ENCODE results near the gene RBM3. TPM values are rescaled to one million over a fixed set of nuclear protein-coding genes. Genes with fewer than 3 reads are reported as not detected.
"Not testable (repeated sequence)": the region's sequence is repeated elsewhere in the genome, so short reads cannot be mapped to it uniquely, and the experiment has no call there.

RBM3 gene
- total RNA-seq = 100 to 1,000 TPM; 159 to 164 TPM

DNA sequence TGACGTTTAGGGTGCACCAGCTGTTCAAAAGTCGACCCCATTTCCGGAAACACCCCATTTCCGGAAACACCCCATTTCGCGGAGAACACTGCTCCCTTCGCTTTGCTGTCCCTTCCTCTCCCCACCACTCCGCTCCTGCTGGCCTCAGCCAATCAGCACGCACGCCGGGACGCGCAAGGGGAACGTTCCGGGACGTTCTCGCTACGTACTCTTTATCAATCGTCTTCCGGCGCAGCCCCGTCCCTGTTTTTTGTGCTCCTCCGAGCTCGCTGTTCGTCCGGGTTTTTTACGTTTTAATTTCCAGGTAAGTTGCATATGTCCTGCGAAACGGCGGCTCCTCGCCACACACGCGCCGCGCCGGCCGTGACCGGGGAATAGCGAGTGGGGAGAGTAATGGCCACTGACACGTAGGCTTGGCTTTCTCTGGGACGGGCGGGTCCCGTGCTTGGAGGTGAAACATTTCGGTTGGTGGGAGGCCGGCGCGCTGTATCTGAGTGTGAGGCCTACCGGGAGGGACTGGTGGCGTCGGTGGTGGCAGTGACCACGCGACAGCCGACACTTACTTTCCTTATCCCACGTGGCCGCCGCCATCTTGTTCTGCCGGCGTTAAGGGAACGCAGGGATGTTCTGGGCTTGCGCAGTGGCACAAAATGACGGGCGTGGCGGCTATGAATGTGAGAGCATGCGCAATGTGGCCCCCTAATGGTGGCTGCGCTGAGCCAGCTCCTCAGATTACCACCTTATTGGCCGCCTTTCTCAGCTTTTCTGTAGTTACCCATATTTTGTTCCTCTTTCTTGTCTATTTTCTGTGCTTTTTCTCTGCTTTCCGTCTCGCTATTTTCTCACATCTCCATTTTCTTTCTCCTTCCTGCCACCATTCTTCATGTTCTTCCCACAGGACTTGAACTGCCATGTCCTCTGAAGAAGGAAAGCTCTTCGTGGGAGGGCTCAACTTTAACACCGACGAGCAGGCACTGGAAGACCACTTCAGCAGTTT is at the start of gene RBM3:
Gene RBM3 (plus strand): TSS at position 215 of the 997 bp plus-strand sequence. CDS start 697 bp downstream, at position 912.
- peak; percentile 85 for DNase-seq
- peak within 1 kb of the TSS; percentile 99 for H3K4me3 Mint-ChIP-seq
- no peaks in the 10 kb centered on the region for H3K9me3 Mint-ChIP-seq
- H3K36me3 Mint-ChIP-seq = peaks cover 19% of the 10 kb centered on the region
- H3K27me3 Mint-ChIP-seq = no peaks in the 10 kb centered on the region
- peak; percentile 95 for ATAC-seq (ENCODE audit: low read depth)
- H3K4me1 Mint-ChIP-seq = peaks cover 8% of the 10 kb centered on the region
- POLR2A ChIA-PET = interaction anchor here (0.6 to 2.4 kb wide), 16 partner anchors 9 to 225 kb away, joined by 3 to 26 read pairs (median 4); partner anchors contain the start of genes EBP and TBC1D25
- H3K27ac Mint-ChIP-seq = peak within 1 kb of the TSS; percentile 99

DNA sequence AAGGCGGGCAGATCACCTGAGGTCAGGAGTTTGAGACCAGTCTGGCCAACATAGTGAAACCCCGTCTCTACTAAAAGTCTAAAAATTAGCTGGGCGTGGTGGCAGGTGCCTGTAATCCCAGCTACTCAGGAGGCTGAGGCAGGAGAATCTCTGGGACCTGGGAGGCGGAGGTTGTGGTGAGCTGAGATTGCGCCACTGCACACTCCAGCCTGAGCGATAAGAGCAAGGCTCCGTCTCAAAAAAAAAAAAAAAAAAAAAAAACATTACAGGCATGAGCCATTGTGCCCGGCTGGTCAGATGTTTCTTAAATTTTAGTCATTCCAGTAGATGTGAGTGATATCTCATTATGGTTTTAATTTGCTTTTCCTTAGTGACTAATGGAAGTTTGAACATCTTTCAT is 48.4 kb upstream of the RBM3 start:
- ATAC-seq (ENCODE audit: low read depth) = not testable (repeated sequence)
- Mint-ChIP-seq H3K36me3 (peaks cover 22% of the 10 kb centered on the region), H3K4me1 (peaks cover 15% of the 10 kb centered on the region)

DNA sequence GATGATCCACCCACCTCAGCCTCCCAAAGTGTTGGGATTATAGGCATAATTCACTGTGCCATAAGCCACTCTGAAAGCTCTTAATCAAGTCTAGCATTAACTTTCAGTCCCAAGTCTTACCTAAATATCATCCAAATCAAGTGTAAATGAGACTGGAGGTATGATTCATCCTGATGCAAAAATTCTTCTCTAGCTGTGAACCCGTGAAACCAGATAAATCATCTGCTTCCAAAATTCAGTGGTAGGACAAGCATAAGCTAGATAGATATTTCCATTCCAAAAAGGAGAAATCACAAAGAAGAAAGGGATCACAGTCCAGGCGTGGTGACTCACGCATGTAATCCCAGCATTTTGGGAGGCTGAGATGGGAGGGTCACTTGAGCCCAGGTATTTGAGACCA is 43.5 kb upstream of the RBM3 start:
- ATAC-seq (ENCODE audit: low read depth) = no peak
- no peak overlapping the region for H3K4me3 Mint-ChIP-seq
- POLR2A ChIA-PET = interaction anchor here (4.7 kb wide), 1 partner anchor 8 kb away, joined by 21 read pairs; the partner anchor contains the start of gene TBC1D25
- DNase-seq = no peak
- H3K4me1 Mint-ChIP-seq = peaks cover 22% of the 10 kb centered on the region
- no peak overlapping the region for H3K27ac Mint-ChIP-seq
- peaks cover 25% of the 10 kb centered on the region for H3K36me3 Mint-ChIP-seq
- H3K9me3 Mint-ChIP-seq = no peaks in the 10 kb centered on the region
- H3K27me3 Mint-ChIP-seq = no peaks in the 10 kb centered on the region

More for the DNA sequence above, 48.4 kb upstream of the RBM3 start:
- H3K27me3 Mint-ChIP-seq, DNase-seq, H3K9me3 Mint-ChIP-seq, H3K27ac Mint-ChIP-seq: not testable (repeated sequence)
- POLR2A ChIA-PET = interaction anchor here (1.4 to 1.5 kb wide), 2 partner anchors 51 to 58 kb away, joined by 3 to 4 read pairs; no protein-coding TSS in a partner anchor
- peak overlapping the region; percentile 54 for H3K4me3 Mint-ChIP-seq

DNA sequence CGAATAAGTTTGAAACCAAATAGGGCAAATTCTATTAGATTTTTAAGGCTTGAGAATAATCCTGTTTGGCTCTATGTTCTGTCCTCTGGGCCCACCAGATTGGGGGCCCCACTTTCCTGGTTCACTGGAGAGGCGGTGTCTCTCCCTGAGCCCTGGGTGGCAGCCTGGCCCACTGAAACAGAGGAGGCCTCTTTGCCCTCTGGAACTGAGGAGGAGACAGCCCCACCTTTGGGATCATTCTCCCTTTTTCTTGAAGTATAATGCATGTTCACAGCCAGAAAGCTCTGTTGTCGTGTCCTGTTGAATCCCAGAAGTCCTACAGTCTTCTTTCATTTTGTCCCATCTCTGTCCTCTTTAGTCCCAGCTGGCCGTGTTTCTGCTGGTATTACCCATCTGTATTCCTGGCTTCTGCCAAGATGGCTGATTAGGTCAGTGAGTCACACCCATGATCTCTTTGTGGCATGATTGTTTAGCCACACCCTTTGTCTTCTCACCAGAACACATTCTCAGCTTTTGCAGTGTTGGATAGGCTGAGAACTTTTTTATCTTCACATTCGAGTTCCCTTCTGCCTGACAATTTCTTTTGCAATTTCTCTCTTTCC is 42.8 kb upstream of the RBM3 start:
- ATAC-seq (ENCODE audit: low read depth) (peak; percentile 58), DNase-seq (no peak)
- POLR2A ChIA-PET = interaction anchor here (4.7 kb wide), 1 partner anchor 8 kb away, joined by 21 read pairs; the partner anchor contains the start of gene TBC1D25
- no peaks in the 10 kb centered on the region for H3K27me3 Mint-ChIP-seq
- peaks cover 24% of the 10 kb centered on the region for H3K36me3 Mint-ChIP-seq
- peaks cover 22% of the 10 kb centered on the region for H3K4me1 Mint-ChIP-seq
- peak overlapping the region; percentile 74 for H3K27ac Mint-ChIP-seq
- peak overlapping the region; percentile 19 for H3K4me3 Mint-ChIP-seq
- H3K9me3 Mint-ChIP-seq = no peaks in the 10 kb centered on the region

DNA sequence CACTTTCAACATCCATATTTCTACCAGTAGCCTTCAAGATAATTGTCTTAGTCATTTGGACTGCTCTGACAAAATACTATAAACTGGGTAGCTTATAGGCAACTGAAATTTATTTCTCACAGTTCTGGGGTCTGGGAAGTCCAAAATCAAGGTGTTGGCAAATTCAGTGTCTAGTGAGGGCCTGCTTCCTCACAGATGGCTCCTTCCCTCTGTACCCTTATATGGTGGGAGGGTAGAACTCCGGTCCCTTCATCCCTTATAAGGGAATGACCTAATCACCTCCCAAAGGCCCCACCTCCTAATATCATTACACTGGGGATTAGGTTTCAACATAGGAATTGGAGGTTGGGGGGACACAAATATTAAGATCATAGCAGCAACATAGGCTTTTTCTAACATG is 42.1 kb upstream of the RBM3 start:
- POLR2A ChIA-PET = interaction anchor here (4.7 kb wide), 1 partner anchor 7 kb away, joined by 21 read pairs; the partner anchor contains the start of gene TBC1D25
- H3K4me1 Mint-ChIP-seq = peaks cover 19% of the 10 kb centered on the region
- no peaks in the 10 kb centered on the region for H3K9me3 Mint-ChIP-seq
- H3K4me3 Mint-ChIP-seq = no peak overlapping the region
- DNase-seq = no peak
- no peak for ATAC-seq (ENCODE audit: low read depth)
- no peaks in the 10 kb centered on the region for H3K27me3 Mint-ChIP-seq
- H3K27ac Mint-ChIP-seq = peak overlapping the region; percentile 74
- peaks cover 22% of the 10 kb centered on the region for H3K36me3 Mint-ChIP-seq

DNA sequence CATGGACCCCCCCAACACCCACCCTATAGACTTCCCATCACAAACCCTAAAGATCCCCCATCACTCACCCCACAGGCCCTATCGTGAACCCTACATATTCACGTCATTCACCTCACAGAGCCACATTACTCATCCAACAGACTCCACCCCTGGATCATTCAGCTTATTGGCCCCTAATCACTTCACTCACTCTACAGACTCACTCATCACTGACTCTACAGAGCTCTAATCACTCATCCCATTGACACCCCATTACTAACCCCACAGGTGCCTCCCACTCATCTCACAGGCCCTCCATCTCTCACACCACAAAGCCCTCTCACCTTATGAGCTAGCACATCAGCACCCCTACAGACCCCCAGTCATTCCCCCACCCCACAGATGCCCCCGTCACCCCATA is 41.1 kb upstream of the RBM3 start:
- DNase-seq = no peak
- POLR2A ChIA-PET = no interaction called here
- peak overlapping the region; percentile 10 for H3K27ac Mint-ChIP-seq
- peaks cover 19% of the 10 kb centered on the region for H3K4me1 Mint-ChIP-seq
- no peak overlapping the region for H3K4me3 Mint-ChIP-seq
- no peaks in the 10 kb centered on the region for H3K27me3 Mint-ChIP-seq
- ATAC-seq (ENCODE audit: low read depth) = no peak
- H3K9me3 Mint-ChIP-seq = no peaks in the 10 kb centered on the region
- H3K36me3 Mint-ChIP-seq = peaks cover 22% of the 10 kb centered on the region

DNA sequence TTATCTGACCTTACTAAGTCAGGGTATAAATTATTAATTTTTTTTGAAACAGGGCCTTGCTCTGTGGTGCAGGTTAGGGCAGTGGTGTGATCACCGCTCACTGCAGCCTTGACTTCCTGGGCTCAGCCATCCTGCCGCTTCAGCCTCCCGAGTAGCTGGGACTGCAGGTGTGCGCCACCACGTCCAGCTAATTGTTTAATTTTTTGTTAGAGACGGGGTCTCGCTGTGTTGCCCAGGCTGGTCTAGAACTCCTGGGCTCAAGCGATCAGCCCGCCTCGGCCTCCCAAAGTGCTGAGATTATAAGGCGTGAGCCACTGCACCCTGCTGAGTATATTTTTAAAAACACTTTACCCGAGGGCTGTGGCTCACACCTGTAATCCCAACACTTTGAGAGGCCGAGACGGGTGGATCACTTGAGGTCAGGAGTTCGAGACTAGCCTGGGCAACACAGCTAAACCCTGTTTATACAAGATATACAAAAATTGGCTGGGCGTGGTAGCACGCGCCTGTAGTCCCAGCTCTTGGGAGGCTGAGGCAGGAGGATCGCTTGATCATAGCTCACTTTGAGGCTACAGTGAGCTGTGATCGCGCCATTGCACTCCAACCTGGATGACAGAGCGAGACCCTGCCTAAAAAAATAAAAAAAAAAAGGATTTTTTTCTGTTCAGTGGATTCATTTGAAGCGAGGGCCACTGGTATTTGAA is 35.5 kb upstream of the RBM3 start:
- no peaks in the 10 kb centered on the region for H3K9me3 Mint-ChIP-seq
- POLR2A ChIA-PET = interaction anchor here (0.5 to 3.8 kb wide), 8 partner anchors 9 to 199 kb away, joined by 3 to 26 read pairs (median 4); partner anchors contain the start of genes EBP and RBM3
- ATAC-seq (ENCODE audit: low read depth) (no peak), DNase-seq (no peak)
- H3K4me3 Mint-ChIP-seq = peak overlapping the region; percentile 93
- peaks cover 6% of the 10 kb centered on the region for H3K36me3 Mint-ChIP-seq
- no peaks in the 10 kb centered on the region for H3K27me3 Mint-ChIP-seq
- H3K27ac Mint-ChIP-seq = peak overlapping the region; percentile 98
- H3K4me1 Mint-ChIP-seq = peaks cover 22% of the 10 kb centered on the region

DNA sequence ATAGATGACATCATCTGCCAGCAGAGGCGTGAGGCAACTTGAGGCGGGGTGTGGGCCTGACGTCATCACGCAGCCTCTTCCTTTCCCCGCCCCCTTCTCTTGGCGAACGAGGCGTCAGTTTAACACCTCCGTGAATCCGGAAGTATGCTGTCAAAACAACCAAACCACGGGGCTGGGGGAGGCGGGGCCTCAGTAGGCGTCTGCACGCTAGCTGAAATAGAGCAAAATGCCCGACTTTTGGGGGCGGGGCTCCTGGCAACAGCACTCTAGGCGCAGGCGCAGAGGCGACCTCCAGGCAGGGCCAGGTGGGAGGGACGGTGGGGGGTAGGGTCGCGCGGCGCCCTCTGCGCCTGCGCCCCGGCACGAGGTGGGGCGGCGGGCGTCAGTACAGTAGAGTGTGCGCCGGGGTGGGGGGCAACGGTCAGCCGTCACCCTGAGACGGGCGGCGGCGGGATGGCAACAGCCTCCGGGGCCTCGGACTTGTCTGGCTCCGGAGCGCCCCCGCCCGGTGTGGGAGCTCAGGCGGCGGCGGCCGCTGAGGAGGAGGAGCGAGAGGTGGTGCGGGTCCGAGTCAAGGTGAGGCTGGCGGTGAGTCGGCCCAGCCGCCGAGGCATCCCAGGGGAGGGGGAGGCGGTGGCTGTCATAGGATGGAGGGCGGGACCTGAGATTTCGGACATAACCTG is 34.8 kb upstream of the RBM3 start, which contains the start of gene TBC1D25:
Gene TBC1D25 (plus strand): TSS at position 370 of the 683 bp plus-strand sequence. CDS start 84 bp downstream, at position 454.
- POLR2A ChIA-PET = interaction anchor here (0.9 to 3.8 kb wide), 10 partner anchors 10 to 358 kb away, joined by 3 to 26 read pairs (median 4); partner anchors contain the start of genes EBP, PQBP1, RBM3 and TIMM17B
- DNase-seq (peak; percentile 92), ATAC-seq (ENCODE audit: low read depth) (peak; percentile 82)
- peaks cover 17% of the 10 kb centered on the region for H3K4me1 Mint-ChIP-seq
- H3K9me3 Mint-ChIP-seq = no peaks in the 10 kb centered on the region
- H3K4me3 Mint-ChIP-seq = peak within 1 kb of the TSS; percentile 93
- H3K27me3 Mint-ChIP-seq = no peaks in the 10 kb centered on the region
- H3K36me3 Mint-ChIP-seq = peaks cover 4% of the 10 kb centered on the region
- H3K27ac Mint-ChIP-seq = peak within 1 kb of the TSS; percentile 98

DNA sequence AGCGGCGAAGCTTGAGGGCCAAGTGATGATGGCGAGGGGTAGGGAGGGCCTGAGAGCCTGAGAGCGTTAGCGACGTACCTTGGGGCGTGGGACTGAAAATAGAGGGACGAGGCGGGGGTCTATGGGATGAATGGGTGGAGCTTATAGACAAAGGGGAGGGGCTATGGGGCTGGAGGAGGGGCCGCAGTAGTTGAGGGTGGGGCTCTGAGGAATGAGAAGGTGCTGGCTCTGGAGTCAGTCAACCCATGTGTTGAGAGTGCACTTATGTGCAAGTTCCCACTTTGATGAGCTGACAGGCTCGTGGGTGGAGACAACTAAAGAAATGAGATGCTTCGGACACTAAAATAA is 34.3 kb upstream of the RBM3 start:
- H3K4me3 Mint-ChIP-seq = peak overlapping the region; percentile 93
- ATAC-seq (ENCODE audit: low read depth) (peak; percentile 47), DNase-seq (no peak)
- no peaks in the 10 kb centered on the region for H3K27me3 Mint-ChIP-seq
- H3K4me1 Mint-ChIP-seq = peaks cover 16% of the 10 kb centered on the region
- H3K9me3 Mint-ChIP-seq = no peaks in the 10 kb centered on the region
- POLR2A ChIA-PET = interaction anchor here (0.9 to 3.8 kb wide), 10 partner anchors 10 to 357 kb away, joined by 3 to 26 read pairs (median 4); partner anchors contain the start of genes EBP, PQBP1, RBM3 and TIMM17B
- peaks cover 5% of the 10 kb centered on the region for H3K36me3 Mint-ChIP-seq
- H3K27ac Mint-ChIP-seq = peak overlapping the region; percentile 98

DNA sequence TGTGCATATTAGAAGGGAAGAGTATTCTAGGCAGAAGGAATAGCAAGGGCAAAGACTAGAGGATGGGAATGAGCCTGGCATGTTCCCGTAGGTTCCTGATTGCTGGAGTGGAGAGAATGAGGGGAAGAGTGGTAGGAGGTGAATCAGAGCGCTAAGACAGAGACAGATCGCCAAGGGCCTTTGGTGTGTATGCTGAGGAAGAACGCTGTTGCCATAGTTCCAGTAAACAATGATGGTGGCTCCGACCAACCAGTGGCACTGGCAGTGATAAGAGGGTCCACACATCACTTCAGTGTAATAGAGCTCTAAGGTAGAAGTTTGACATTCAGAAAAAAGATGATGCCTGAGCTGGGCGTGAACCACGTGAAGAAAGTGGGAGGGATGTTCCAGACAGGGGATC is 33.8 kb upstream of the RBM3 start:
- H3K36me3 Mint-ChIP-seq = peaks cover 7% of the 10 kb centered on the region
- peak overlapping the region; percentile 93 for H3K4me3 Mint-ChIP-seq
- DNase-seq (no peak), ATAC-seq (ENCODE audit: low read depth) (no peak)
- H3K27ac Mint-ChIP-seq = peak overlapping the region; percentile 98
- no peaks in the 10 kb centered on the region for H3K27me3 Mint-ChIP-seq
- peaks cover 17% of the 10 kb centered on the region for H3K4me1 Mint-ChIP-seq
- POLR2A ChIA-PET = interaction anchor here (1.1 to 3.8 kb wide), 6 partner anchors 11 to 351 kb away, joined by 3 to 26 read pairs (median 12); partner anchors contain the start of genes EBP and RBM3
- H3K9me3 Mint-ChIP-seq = no peaks in the 10 kb centered on the region

DNA sequence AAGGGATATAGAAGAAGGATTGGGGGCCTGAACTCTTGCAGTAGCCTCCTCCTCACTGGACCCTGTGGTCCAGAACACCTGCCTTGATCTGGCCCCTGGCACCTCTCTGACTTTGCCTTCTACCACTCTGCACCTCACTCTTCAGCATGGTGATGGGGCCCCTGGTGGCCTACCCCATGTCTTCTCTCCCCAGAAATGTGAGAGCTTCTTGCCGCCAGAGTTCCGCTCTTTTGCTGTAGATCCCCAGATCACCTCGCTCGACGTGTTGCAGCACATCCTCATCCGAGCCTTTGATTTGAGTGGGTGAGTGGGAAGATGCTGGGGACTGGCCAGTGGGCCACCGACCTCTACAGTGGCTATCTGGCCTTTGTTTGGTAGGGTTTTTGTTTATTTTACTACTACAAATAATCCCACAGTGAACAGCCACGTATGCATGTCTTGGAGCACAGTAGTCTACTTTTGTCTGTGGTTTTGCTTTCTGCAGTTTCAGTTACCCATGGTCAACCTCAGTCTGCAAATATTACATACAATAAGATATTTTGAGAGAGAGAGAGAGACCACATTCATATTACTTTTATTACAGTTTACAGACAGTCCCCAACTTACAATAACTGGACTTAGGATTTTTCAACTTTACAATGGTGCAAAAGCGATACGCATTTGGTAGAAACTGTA is 33.0 kb upstream of the RBM3 start:
- POLR2A ChIA-PET = interaction anchor here (1.6 to 3.8 kb wide), 2 partner anchors 33 to 70 kb away, joined by 3 to 26 read pairs; partner anchors contain the start of gene RBM3
- H3K4me1 Mint-ChIP-seq = peaks cover 18% of the 10 kb centered on the region
- H3K9me3 Mint-ChIP-seq = no peaks in the 10 kb centered on the region
- H3K27me3 Mint-ChIP-seq = no peaks in the 10 kb centered on the region
- ATAC-seq (ENCODE audit: low read depth) = no peak
- no peak for DNase-seq
- H3K27ac Mint-ChIP-seq = peak overlapping the region; percentile 98
- H3K36me3 Mint-ChIP-seq = peaks cover 7% of the 10 kb centered on the region
- H3K4me3 Mint-ChIP-seq = peak overlapping the region; percentile 93
